Ovary (tissue), 9 donors: ENCODE data around the gene GRAMD4. TPM values are rescaled to one million over a fixed set of nuclear protein-coding genes. Genes with fewer than 3 reads are reported as not detected.

ENCODE experiments used
- DNase-seq, 5 donors: peaks; one replicate each; pipeline ENCODE4 v3.0.0-alpha.2; 2019 to 2020
- H3K27ac ChIP-seq, 2 donors: fragments of 200-600 bp; one replicate each; pipeline versions ENCODE4 v1.5.1 to v1.8.0; 2019 to 2022
- H3K27me3 ChIP-seq: fragments of 200-600 bp; one replicate; pipeline ENCODE4 v1.8.0; 2022
- H3K36me3 ChIP-seq: fragments of 200-600 bp; sonication (generic); one replicate; pipeline ENCODE4 v1.5.1; 2019
- H3K4me1 ChIP-seq: one replicate; pipeline ENCODE4 v1.8.1; 2013; ENCODE audit warnings: mild to moderate bottlenecking, moderate library complexity; ENCODE audit not compliant: insufficient read depth
- H3K4me3 ChIP-seq: fragments of 200-600 bp; sonication (generic); one replicate; pipeline ENCODE4 v1.5.1; 2017
- H3K9me3 ChIP-seq, 2 donors: fragments of 200-600 bp in 1 of 2; sonication (generic) in 1 of 2; one replicate each; pipeline versions ENCODE4 v1.5.1 to v1.8.1; 2013 to 2019; ENCODE audit warnings: mild to moderate bottlenecking in 1 of 2, moderate library complexity in 1 of 2
- EP300 ChIP-seq: sonication (generic); formaldehyde crosslinking; IDR thresholded peaks from one replicate; pipeline ENCODE4 v1.6.1; 2017; ENCODE audit warnings: antibody characterized with exemption
- POLR2A ChIP-seq: fragments of 450-650 bp; IDR thresholded peaks from one replicate; pipeline ENCODE4 v1.6.1; 2017; ENCODE audit warnings: antibody characterized with exemption, mild to moderate bottlenecking, moderate library complexity
- WGBS, 3 donors: extraction: QIAGEN DNeasy Blood & Tissue Kit in 1 of 3; methylation state at CpG; one replicate each; pipeline versions ENCODE4 v1.1.5 to v1.1.7; 2013 to 2017; 5-methylcytosine and 5-hydroxymethylcytosine counted together
- intact Hi-C, 4 donors: fragments of 100-400 bp; cut with DNase I; formaldehyde crosslinking; loops; one replicate each; pipeline versions ENCODE4 v1.11.0 to v1.15.1; 2022 to 2023
- polyA plus RNA-seq, 2 donors: library from polyadenylated mRNA; stranded (reverse); fragments of 200-250 nt in 1 of 2; fragments of 350-450 nt in 1 of 2; fragmentation: Illumina TruSeq in 1 of 2; extraction: RNeasy Lipid Tissue Mini Kit (QIAGEN cat#74804) in 1 of 2; gene quantifications; one replicate each; pipeline ENCODE4 v1.2.3, GENCODE V29; 2013 to 2014
- total RNA-seq, 7 donors: library from RNA; depleted of rRNA in 2 of 7; stranded (reverse); fragments of >200 nt in 2 of 7; fragmentation: NEBNext Ultra II Directional in 3 of 7; extraction: Animal tissue kit (Norgen Biotek cat#: 25700) in 3 of 7; gene quantifications; one replicate each; pipeline versions ENCODE4 v1.1.0 to v1.2.4, GENCODE V29; 2016 to 2023
- TF ChIP-seq, protein P1 (sequence below), 3 donors: fragments of 450-650 bp in 2 of 3; fragments of 200-600 bp in 1 of 3; IDR thresholded peaks; one replicate each; pipeline versions ENCODE4 v1.5.1 to v1.8.0; 2016 to 2022; ENCODE audit warnings: antibody characterized with exemption in 3 of 3, mild to moderate bottlenecking in 1 of 3
- donor health status: DM: no; HTN: no; CAD: no; lungs with moderate emphysema.
- donor health status: DM: no; HTN: no; CAD: no.
- donor health status: Bipolar disorder and iron deficiency.
- donor health status: DM: yes; HTN: yes; CAD: no.
- donor health status: DM: no; HTN: no; CAD: no.
- donor health status: DM: yes; HTN: yes; CAD: no.

Gene GRAMD4
- total and polyA plus RNA-seq, 9 donors = 6.2 to 40.4 (median 27.8) TPM

DNA sequence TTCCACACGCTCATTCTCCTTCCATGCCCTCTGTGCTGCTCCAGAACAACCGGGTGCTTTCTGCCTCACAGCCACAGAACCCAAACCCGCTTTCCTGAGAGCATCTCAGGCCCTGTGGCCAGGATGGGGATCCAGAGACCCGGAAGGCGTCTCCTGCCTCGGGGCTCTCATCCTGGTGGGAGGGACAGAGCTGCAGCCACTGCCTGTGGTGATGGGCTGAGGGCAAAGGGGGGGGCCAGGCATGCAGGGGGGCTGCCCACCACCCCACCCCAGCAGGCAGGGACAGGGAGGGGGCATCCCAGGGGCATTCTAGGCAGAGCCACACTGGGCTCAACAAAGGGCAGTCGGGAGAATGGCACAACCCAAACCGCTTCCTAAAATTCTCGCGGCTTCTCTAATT lies 76.4 kb downstream of the GRAMD4 start:
- DNase-seq = no peak
- Histone ChIP-seq H3K36me3 (no peaks in the 10 kb centered on the region), H3K27ac (no peak overlapping the region), H3K27me3 (no peaks in the 10 kb centered on the region), H3K9me3 (no peaks in the 10 kb centered on the region), H3K4me1 (no peaks in the 10 kb centered on the region), H3K4me3 (no peak overlapping the region)
- intact Hi-C loops = no loop called here
- WGBS, 3 donors = 89 to 91% (median 90%) methylated on average over 10 of the region's 10 CpGs
- TF ChIP-seq EP300 (no peak), POLR2A (no peak)
- TF ChIP-seq, protein P1, sequence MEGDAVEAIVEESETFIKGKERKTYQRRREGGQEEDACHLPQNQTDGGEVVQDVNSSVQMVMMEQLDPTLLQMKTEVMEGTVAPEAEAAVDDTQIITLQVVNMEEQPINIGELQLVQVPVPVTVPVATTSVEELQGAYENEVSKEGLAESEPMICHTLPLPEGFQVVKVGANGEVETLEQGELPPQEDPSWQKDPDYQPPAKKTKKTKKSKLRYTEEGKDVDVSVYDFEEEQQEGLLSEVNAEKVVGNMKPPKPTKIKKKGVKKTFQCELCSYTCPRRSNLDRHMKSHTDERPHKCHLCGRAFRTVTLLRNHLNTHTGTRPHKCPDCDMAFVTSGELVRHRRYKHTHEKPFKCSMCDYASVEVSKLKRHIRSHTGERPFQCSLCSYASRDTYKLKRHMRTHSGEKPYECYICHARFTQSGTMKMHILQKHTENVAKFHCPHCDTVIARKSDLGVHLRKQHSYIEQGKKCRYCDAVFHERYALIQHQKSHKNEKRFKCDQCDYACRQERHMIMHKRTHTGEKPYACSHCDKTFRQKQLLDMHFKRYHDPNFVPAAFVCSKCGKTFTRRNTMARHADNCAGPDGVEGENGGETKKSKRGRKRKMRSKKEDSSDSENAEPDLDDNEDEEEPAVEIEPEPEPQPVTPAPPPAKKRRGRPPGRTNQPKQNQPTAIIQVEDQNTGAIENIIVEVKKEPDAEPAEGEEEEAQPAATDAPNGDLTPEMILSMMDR (IDR thresholded peaks at IDR 0.05) = no peak

- intact Hi-C loops = no loop called here
- H3K36me3 ChIP-seq = no peaks in the 10 kb centered on the region
- 92 to 96% (median 94%) methylated on average over 24 of the region's 24 CpGs for WGBS, 3 donors
Observed at GRCh38 chr22:46697811-46698515, 77.8 kb downstream of the GRAMD4 start.

GRCh38 chr22:46699091-46699490 lies 78.9 kb downstream of the GRAMD4 start:
- intact Hi-C loops = no loop called here
- no peak overlapping the region for H3K27ac ChIP-seq
- DNase-seq = no peak
- no peaks in the 10 kb centered on the region for H3K9me3 ChIP-seq
- H3K36me3 ChIP-seq = no peaks in the 10 kb centered on the region
- no peaks in the 10 kb centered on the region for H3K27me3 ChIP-seq
- H3K4me3 ChIP-seq = no peak overlapping the region
- no peaks in the 10 kb centered on the region for H3K4me1 ChIP-seq
- TF ChIP-seq, protein P1 (IDR thresholded peaks at IDR 0.05) = no peak
- TF ChIP-seq POLR2A = no peak
- no peak for TF ChIP-seq EP300
- WGBS, 3 donors = 89 to 90% (median 90%) methylated on average over 17 of the region's 17 CpGs

More at GRCh38 chr22:46697811-46698515, 77.8 kb downstream of the GRAMD4 start:
- Histone ChIP-seq H3K4me1 (no peaks in the 10 kb centered on the region), H3K27ac (no peak overlapping the region), H3K9me3 (no peaks in the 10 kb centered on the region), H3K27me3 (no peaks in the 10 kb centered on the region), H3K4me3 (no peak overlapping the region)
- TF ChIP-seq EP300 (no peak), POLR2A (no peak)
- TF ChIP-seq, protein P1 (IDR thresholded peaks at IDR 0.05) = no peak
- no peak for DNase-seq

- H3K4me3 ChIP-seq = no peak overlapping the region
- no peaks in the 10 kb centered on the region for H3K4me1 ChIP-seq
- 93 to 95% (median 94%) methylated on average over 33 of the region's 33 CpGs for WGBS, 3 donors
- DNase-seq = no peak
- H3K27me3 ChIP-seq = no peaks in the 10 kb centered on the region
- no peak for TF ChIP-seq EP300
- TF ChIP-seq, protein P1 (IDR thresholded peaks at IDR 0.05) = no peak
- TF ChIP-seq POLR2A = no peak
- no peaks in the 10 kb centered on the region for H3K36me3 ChIP-seq
- H3K9me3 ChIP-seq = no peaks in the 10 kb centered on the region
- H3K27ac ChIP-seq = no peak overlapping the region
- intact Hi-C loops = no loop called here
Observed at GRCh38 chr22:46701262-46701661, 81.1 kb downstream of the GRAMD4 start.
